ENCODE measurements around the gene HSD17B7.

HSD17B7 gene

GRCh38 chr1:162857850-162858249, 67.3 kb downstream of the HSD17B7 start:
- no peak for DNase-seq (ENCODE audit: low spot score)

- DNase-seq (ENCODE audit: low spot score): no peak
Measured at GRCh38 chr1:162859191-162859590, 68.7 kb downstream of the HSD17B7 start.

- no peak for DNase-seq (ENCODE audit: low spot score)
Measured at GRCh38 chr1:162861101-162861500, 70.6 kb downstream of the HSD17B7 start, which contains the start of gene CCDC190. TSS of gene CCDC190 (minus strand) at chr1:162861175. CDS start at chr1:162859646, 1,529 bp downstream.

GRCh38 chr1:162861625-162862024, 71.1 kb downstream of the HSD17B7 start:
- no peak for DNase-seq (ENCODE audit: low spot score)
